NCI-H128 (cell line): ENCODE measurements around the gene PARP1.
"Not testable (repeated sequence)": the region's sequence is repeated elsewhere in the genome, so short reads cannot be mapped to it uniquely, and the experiment has no call there.

Experiments
- DNase-seq: peaks from one replicate; lab custom pipeline; 2025; ENCODE audit not compliant: unreplicated experiment; lab: John Stamatoyannopoulos, UW

Gene PARP1

GRCh38 chr1:226355016-226355415 lies 52.9 kb downstream of the PARP1 start:
- DNase-seq, result no peak

GRCh38 chr1:226353698-226354525 lies 54.0 kb downstream of the PARP1 start:
- DNase-seq, result no peak

- DNase-seq, result no peak
Observed at GRCh38 chr1:226351709-226352108, 56.2 kb downstream of the PARP1 start.

- no peak for DNase-seq
Observed at GRCh38 chr1:226350519-226350865, 57.4 kb downstream of the PARP1 start.

GRCh38 chr1:226349801-226350518 lies 57.9 kb downstream of the PARP1 start:
- no peak for DNase-seq

- DNase-seq, result no peak
Observed at GRCh38 chr1:226349081-226349480, 58.8 kb downstream of the PARP1 start.

GRCh38 chr1:226344441-226345259 lies 63.2 kb downstream of the PARP1 start:
- no peak for DNase-seq

GRCh38 chr1:226342656-226343055 lies 65.2 kb downstream of the PARP1 start:
- no peak for DNase-seq

GRCh38 chr1:226340111-226340510 lies 67.8 kb downstream of the PARP1 start:
- DNase-seq, result not testable (repeated sequence)

GRCh38 chr1:226337276-226337875 lies 70.5 kb downstream of the PARP1 start:
- DNase-seq, result no peak

GRCh38 chr1:226335661-226336060 lies 72.2 kb downstream of the PARP1 start:
- DNase-seq, result no peak

- no peak for DNase-seq
Observed at GRCh38 chr1:226332947-226333346, 74.9 kb downstream of the PARP1 start.

- no peak for DNase-seq
Observed at GRCh38 chr1:226329237-226329636, 78.7 kb downstream of the PARP1 start.

GRCh38 chr1:226327761-226328162 lies 80.1 kb downstream of the PARP1 start:
- no peak for DNase-seq

GRCh38 chr1:226325178-226325577 lies 82.7 kb downstream of the PARP1 start:
- DNase-seq, result no peak

- DNase-seq, result no peak
Observed at GRCh38 chr1:226324479-226324878, 83.4 kb downstream of the PARP1 start.

GRCh38 chr1:226322986-226323385 lies 84.9 kb downstream of the PARP1 start:
- no peak for DNase-seq

- no peak for DNase-seq
Observed at GRCh38 chr1:226320930-226321329, 87.0 kb downstream of the PARP1 start.

- DNase-seq, result no peak
Observed at GRCh38 chr1:226318471-226318870, 89.4 kb downstream of the PARP1 start.

GRCh38 chr1:226314055-226314454 lies 93.8 kb downstream of the PARP1 start:
- no peak for DNase-seq

GRCh38 chr1:226312065-226312464 lies 95.8 kb downstream of the PARP1 start:
- DNase-seq, result no peak
